ENCODE measurements around the gene TCF7L1. TPM values are rescaled to one million over a fixed set of nuclear protein-coding genes. Genes with fewer than 3 reads are reported as not detected.

The TCF7L1 gene
- total RNA-seq, 4 donors from 2014 or later = 1.1 to 3.9 (median 2.8) TPM

- intact Hi-C loops (cut with DNase I; ENCODE audit: low total_unique reads) = no loop called here
- no peak overlapping the region for H3K4me3 ChIP-seq
- TF ChIP-seq POLR2A (IDR thresholded peaks at IDR 0.05) = no peak
- TF ChIP-seq, protein P1, sequence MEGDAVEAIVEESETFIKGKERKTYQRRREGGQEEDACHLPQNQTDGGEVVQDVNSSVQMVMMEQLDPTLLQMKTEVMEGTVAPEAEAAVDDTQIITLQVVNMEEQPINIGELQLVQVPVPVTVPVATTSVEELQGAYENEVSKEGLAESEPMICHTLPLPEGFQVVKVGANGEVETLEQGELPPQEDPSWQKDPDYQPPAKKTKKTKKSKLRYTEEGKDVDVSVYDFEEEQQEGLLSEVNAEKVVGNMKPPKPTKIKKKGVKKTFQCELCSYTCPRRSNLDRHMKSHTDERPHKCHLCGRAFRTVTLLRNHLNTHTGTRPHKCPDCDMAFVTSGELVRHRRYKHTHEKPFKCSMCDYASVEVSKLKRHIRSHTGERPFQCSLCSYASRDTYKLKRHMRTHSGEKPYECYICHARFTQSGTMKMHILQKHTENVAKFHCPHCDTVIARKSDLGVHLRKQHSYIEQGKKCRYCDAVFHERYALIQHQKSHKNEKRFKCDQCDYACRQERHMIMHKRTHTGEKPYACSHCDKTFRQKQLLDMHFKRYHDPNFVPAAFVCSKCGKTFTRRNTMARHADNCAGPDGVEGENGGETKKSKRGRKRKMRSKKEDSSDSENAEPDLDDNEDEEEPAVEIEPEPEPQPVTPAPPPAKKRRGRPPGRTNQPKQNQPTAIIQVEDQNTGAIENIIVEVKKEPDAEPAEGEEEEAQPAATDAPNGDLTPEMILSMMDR (IDR thresholded peaks at IDR 0.05 in 4 of 5, conservative IDR thresholded peaks at IDR 0.05 in 1 of 5) = no peak
- no peaks in the 10 kb centered on the region for H3K4me1 ChIP-seq
- no peaks in the 10 kb centered on the region for H3K9me3 ChIP-seq
- H3K27me3 ChIP-seq = no peaks in the 10 kb centered on the region
- no peak overlapping the region for H3K27ac ChIP-seq
- ATAC-seq (no peak), DNase-seq (no peak)
- in situ Hi-C loops (cut with MboI; ENCODE audit: low sequenced_read_pairs in 4 of 4) = no loop called here
- no peaks in the 10 kb centered on the region for H3K36me3 ChIP-seq
Observed at GRCh38 chr2:85238607-85239006, 105.4 kb downstream of the TCF7L1 start.

DNA sequence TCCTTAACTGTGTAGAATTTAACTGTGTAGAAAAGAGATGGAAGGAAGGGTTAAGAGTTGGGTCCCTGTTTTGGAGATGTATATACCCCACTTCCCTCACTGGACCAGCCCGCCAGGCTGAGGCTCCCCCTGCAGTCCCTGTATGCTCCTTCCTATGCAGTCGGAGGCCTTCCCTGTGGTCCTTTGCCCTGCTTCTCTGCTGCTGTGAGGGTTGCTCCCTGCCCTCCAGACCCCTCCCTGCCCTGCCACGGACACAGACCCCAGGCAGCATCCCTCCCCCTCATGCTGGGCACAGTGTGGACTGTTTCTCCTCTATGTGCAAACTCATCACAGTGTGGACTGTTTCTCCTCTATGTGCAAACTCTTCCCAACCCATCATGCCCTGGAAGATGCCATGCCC is 105.9 kb downstream of the TCF7L1 start:
- in situ Hi-C loops (cut with MboI; ENCODE audit: low sequenced_read_pairs in 4 of 4) (no loop called here), intact Hi-C loops (cut with DNase I; ENCODE audit: low total_unique reads) (no loop called here)
- no peak overlapping the region for H3K4me3 ChIP-seq
- H3K27me3 ChIP-seq = no peaks in the 10 kb centered on the region
- H3K36me3 ChIP-seq = no peaks in the 10 kb centered on the region
- ATAC-seq = no peak
- peaks cover 0 to 3% of the 10 kb centered on the region in 2 donors for H3K4me1 ChIP-seq
- H3K27ac ChIP-seq = no peak overlapping the region
- no peak for DNase-seq
- TF ChIP-seq, protein P1 (IDR thresholded peaks at IDR 0.05 in 4 of 5, conservative IDR thresholded peaks at IDR 0.05 in 1 of 5) = no peak
- no peak for TF ChIP-seq POLR2A (IDR thresholded peaks at IDR 0.05)
- H3K9me3 ChIP-seq = no peaks in the 10 kb centered on the region

GRCh38 chr2:85240055-85240454 is 106.9 kb downstream of the TCF7L1 start:
- Histone ChIP-seq H3K27me3 (no peaks in the 10 kb centered on the region), H3K4me3 (no peak overlapping the region), H3K27ac (peak overlapping the region in 1 of 4 donors; percentile 21), H3K36me3 (no peaks in the 10 kb centered on the region), H3K4me1 (peaks cover 0 to 3% of the 10 kb centered on the region in 2 donors), H3K9me3 (no peaks in the 10 kb centered on the region)
- intact Hi-C loops (cut with DNase I; ENCODE audit: low total_unique reads) (no loop called here), in situ Hi-C loops (cut with MboI; ENCODE audit: low sequenced_read_pairs in 4 of 4) (no loop called here)
- ATAC-seq = no peak
- DNase-seq = no peak
- TF ChIP-seq, protein P1 (IDR thresholded peaks at IDR 0.05 in 4 of 5, conservative IDR thresholded peaks at IDR 0.05 in 1 of 5) = no peak
- no peak for TF ChIP-seq POLR2A (IDR thresholded peaks at IDR 0.05)

DNA sequence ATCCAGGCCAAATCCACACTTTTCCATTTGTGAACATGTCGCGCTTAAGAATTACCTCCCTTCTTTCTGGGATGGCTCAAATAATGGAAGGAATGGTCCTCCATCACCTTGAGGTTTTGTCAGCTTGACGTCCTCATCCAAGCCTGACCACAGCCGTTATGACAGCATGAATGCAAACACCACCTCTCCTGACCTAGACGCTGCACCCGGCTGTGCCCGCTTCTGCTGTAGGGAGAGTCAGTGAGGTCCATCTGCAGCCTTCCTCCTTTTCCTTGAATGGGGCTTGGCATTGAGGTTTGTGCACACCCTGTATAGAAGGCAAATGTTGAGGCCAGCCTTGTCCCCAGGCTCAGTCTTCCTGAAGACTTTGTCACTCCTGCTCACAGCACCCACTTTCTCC is 109.1 kb downstream of the TCF7L1 start:
- H3K36me3 ChIP-seq = no peaks in the 10 kb centered on the region
- no peaks in the 10 kb centered on the region for H3K27me3 ChIP-seq
- TF ChIP-seq POLR2A (IDR thresholded peaks at IDR 0.05) = no peak
- TF ChIP-seq, protein P1 (IDR thresholded peaks at IDR 0.05 in 4 of 5, conservative IDR thresholded peaks at IDR 0.05 in 1 of 5) = no peak
- intact Hi-C loops (cut with DNase I; ENCODE audit: low total_unique reads) (no loop called here), in situ Hi-C loops (cut with MboI; ENCODE audit: low sequenced_read_pairs in 4 of 4) (no loop called here)
- no peak for ATAC-seq
- H3K4me1 ChIP-seq = peaks cover 0 to 3% of the 10 kb centered on the region in 2 donors
- H3K9me3 ChIP-seq = no peaks in the 10 kb centered on the region
- no peak overlapping the region for H3K4me3 ChIP-seq
- H3K27ac ChIP-seq = no peak overlapping the region
- DNase-seq = no peak
